ENCODE measurements around the gene PITX3. TPM values are rescaled to one million over a fixed set of nuclear protein-coding genes. Genes with fewer than 3 reads are reported as not detected.
"Not testable (repeated sequence)": the region's sequence is repeated elsewhere in the genome, so short reads cannot be mapped to it uniquely, and the experiment has no call there.

Gene PITX3
- total RNA-seq, 4 donors from 2014 or later: not detected

- Histone ChIP-seq H3K27ac (no peak overlapping the region), H3K4me3 (no peak overlapping the region), H3K36me3 (peaks cover 0 to 14% (median 0%) of the 10 kb centered on the region in 3 donors), H3K9me3 (no peaks in the 10 kb centered on the region), H3K27me3 (no peaks in the 10 kb centered on the region), H3K4me1 (peaks cover 0 to 9% (median 0%) of the 10 kb centered on the region in 4 donors)
- no peak for DNase-seq (ENCODE audit: low spot score in 2 of 2)
- no peak for TF ChIP-seq POLR2A (IDR thresholded peaks at IDR 0.05)
- WGBS, 2 donors: 55 to 71% methylated on average over 1 of the region's 1 CpG
These were observed 13.1 kb upstream of the PITX3 start for GRCh38 chr10:102254426-102254825.

- WGBS, 2 donors: 95% methylated on average over 3 of the region's 3 CpGs
- Histone ChIP-seq H3K36me3 (peaks cover 0 to 12% (median 0%) of the 10 kb centered on the region in 3 donors), H3K4me1 (peaks cover 0 to 28% (median 9%) of the 10 kb centered on the region in 4 donors)
- not testable (repeated sequence) for H3K4me3 ChIP-seq; DNase-seq (ENCODE audit: low spot score in 2 of 2); H3K9me3 ChIP-seq; H3K27me3 ChIP-seq; H3K27ac ChIP-seq
These were observed 11.2 kb upstream of the PITX3 start for GRCh38 chr10:102252508-102252907.

GRCh38 chr10:102247734-102248133, 6.4 kb upstream of the PITX3 start:
- no peak for DNase-seq (ENCODE audit: low spot score in 2 of 2)
- no peak overlapping the region for H3K4me3 ChIP-seq
- H3K4me1 ChIP-seq: peaks cover 0 to 54% (median 25%) of the 10 kb centered on the region in 4 donors

GRCh38 chr10:102246261-102246660, 4.9 kb upstream of the PITX3 start:
- Histone ChIP-seq H3K9me3 (no peaks in the 10 kb centered on the region), H3K27me3 (no peaks in the 10 kb centered on the region), H3K4me1 (peaks cover 0 to 67% (median 33%) of the 10 kb centered on the region in 4 donors), H3K4me3 (peak overlapping the region; percentile 61 to 84 (median 73)), H3K27ac (peak overlapping the region; percentile 25 to 90 (median 87)), H3K36me3 (no peaks in the 10 kb centered on the region)
- 10 to 18% methylated on average over 3 of the region's 3 CpGs for WGBS, 2 donors
- no peak for DNase-seq (ENCODE audit: low spot score in 2 of 2)
- TF ChIP-seq POLR2A (IDR thresholded peaks at IDR 0.05) (no peak), EP300 (IDR thresholded peaks at IDR 0.05) (no peak), CTCF (IDR thresholded peaks at IDR 0.05) (no peak)

More at GRCh38 chr10:102247734-102248133, 6.4 kb upstream of the PITX3 start:
- Histone ChIP-seq H3K27me3 (no peaks in the 10 kb centered on the region), H3K36me3 (peaks cover 0 to 5% (median 0%) of the 10 kb centered on the region in 3 donors), H3K9me3 (no peaks in the 10 kb centered on the region), H3K27ac (no peak overlapping the region)
- TF ChIP-seq EP300 (IDR thresholded peaks at IDR 0.05): no peak
- no peak for TF ChIP-seq POLR2A (IDR thresholded peaks at IDR 0.05)
- no peak for TF ChIP-seq CTCF (IDR thresholded peaks at IDR 0.05)

- Histone ChIP-seq H3K27ac (peak overlapping the region; percentile 25 to 90 (median 87)), H3K27me3 (peaks cover 0 to 1% of the 10 kb centered on the region in 2 donors), H3K9me3 (no peaks in the 10 kb centered on the region), H3K4me3 (peak overlapping the region; percentile 61 to 84 (median 73)), H3K36me3 (no peaks in the 10 kb centered on the region), H3K4me1 (peaks cover 0 to 71% (median 37%) of the 10 kb centered on the region in 4 donors)
- TF ChIP-seq CTCF (IDR thresholded peaks at IDR 0.05) (no peak), EP300 (IDR thresholded peaks at IDR 0.05) (no peak), POLR2A (IDR thresholded peaks at IDR 0.05) (no peak)
- no peak for DNase-seq (ENCODE audit: low spot score in 2 of 2)
- WGBS, 2 donors: 0 to 4% methylated on average over 4 of the region's 4 CpGs
These were observed 4.6 kb upstream of the PITX3 start for GRCh38 chr10:102245932-102246251.

GRCh38 chr10:102245082-102245931, 4.0 kb upstream of the PITX3 start, which contains the start of gene GBF1:
Gene GBF1 (plus strand): TSS chr10:102245532. CDS start chr10:102258939, 13,407 bp downstream.
- peak; percentile 84 to 90 for DNase-seq (ENCODE audit: low spot score in 2 of 2)
- Histone ChIP-seq H3K4me3 (peak within 1 kb of the TSS; percentile 61 to 84 (median 73)), H3K9me3 (no peaks in the 10 kb centered on the region), H3K27ac (peak within 1 kb of the TSS; percentile 25 to 90 (median 87)), H3K4me1 (peaks cover 0 to 76% (median 41%) of the 10 kb centered on the region in 4 donors), H3K36me3 (no peaks in the 10 kb centered on the region), H3K27me3 (peaks cover 0 to 7% of the 10 kb centered on the region in 2 donors)
- 0% methylated on average over 42 to 45 of the region's 47 CpGs for WGBS, 2 donors
- peak in 2 of 5 experiments; percentile 33 to 51 for TF ChIP-seq CTCF (IDR thresholded peaks at IDR 0.05)
- peak; percentile 51 to 98 for TF ChIP-seq EP300 (IDR thresholded peaks at IDR 0.05)
- TF ChIP-seq POLR2A (IDR thresholded peaks at IDR 0.05): peak; percentile 90 to 95
